LNCaP clone FGC (cell line): ENCODE measurements around the gene FRYL.

Experiments
- DNase-seq: peaks from one replicate; pipeline ENCODE4 v3.0.0-alpha.2; 2011; ENCODE audit warnings: low read depth
- H3K4me3 ChIP-seq: 2 replicates; pipeline ENCODE4 v1.5.1; 2011; ENCODE audit warnings: mild to moderate bottlenecking, low read depth, low read length, control low read depth
- TF ChIP-seq, protein P1 (sequence below): IDR thresholded peaks from 2 replicates; pipeline ENCODE4 v1.5.1; 2012; ENCODE audit warnings: mild to moderate bottlenecking; ENCODE audit not compliant: control insufficient read depth, insufficient read depth; ENCODE audit errors: extremely low read depth

Gene FRYL

DNA sequence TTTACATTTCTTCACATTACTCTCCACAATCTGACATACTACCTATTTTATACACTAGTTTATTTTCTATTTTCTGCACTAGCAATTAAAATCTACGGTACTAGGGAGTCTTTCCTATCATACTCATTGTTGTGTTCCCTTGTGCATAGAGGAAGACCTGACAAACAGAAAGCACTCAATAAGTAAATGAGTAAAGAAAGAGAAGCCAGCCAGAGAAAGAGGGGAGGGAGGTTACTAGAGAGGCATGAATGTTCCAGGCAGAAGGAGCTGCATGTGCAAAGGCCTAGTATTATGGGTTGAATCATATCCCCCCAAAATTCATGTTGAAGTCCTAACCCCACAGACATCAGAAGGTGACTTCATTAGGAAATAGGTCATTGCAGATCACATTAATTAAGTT is 176.0 kb downstream of the FRYL start:
- TF ChIP-seq, protein P1, sequence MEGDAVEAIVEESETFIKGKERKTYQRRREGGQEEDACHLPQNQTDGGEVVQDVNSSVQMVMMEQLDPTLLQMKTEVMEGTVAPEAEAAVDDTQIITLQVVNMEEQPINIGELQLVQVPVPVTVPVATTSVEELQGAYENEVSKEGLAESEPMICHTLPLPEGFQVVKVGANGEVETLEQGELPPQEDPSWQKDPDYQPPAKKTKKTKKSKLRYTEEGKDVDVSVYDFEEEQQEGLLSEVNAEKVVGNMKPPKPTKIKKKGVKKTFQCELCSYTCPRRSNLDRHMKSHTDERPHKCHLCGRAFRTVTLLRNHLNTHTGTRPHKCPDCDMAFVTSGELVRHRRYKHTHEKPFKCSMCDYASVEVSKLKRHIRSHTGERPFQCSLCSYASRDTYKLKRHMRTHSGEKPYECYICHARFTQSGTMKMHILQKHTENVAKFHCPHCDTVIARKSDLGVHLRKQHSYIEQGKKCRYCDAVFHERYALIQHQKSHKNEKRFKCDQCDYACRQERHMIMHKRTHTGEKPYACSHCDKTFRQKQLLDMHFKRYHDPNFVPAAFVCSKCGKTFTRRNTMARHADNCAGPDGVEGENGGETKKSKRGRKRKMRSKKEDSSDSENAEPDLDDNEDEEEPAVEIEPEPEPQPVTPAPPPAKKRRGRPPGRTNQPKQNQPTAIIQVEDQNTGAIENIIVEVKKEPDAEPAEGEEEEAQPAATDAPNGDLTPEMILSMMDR: no peak
- H3K4me3 ChIP-seq: no peak overlapping the region
- DNase-seq: no peak

DNA sequence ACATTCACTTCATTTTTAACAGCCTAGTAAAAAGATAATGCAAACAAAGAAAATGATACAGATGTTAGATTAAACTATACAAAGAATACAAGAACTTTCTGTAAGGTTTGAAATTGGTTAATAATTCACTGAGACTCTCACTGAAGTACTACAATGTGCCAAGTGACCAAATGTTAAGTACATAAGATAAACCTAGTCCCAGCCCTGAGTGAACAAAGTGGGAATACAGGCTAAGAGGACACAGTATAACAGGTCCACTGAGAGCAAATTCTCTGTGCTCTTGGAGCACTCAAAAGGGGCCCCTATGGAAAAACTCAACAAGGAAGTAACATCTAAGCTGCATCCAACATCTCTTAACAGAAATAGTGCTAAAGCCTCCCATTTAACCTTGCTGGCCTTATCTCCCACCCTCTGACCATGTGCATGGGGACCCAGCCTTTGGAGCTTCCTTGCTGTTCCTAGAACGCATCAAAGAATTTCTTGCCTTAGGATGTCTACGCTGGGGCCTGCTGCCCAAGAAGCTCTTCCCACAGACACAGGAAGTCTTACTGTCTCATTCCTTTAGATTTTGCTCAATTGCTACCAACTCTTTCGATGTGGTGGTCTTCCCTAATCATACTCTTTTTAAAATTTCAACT is 176.6 kb downstream of the FRYL start:
- peak; percentile 92 for DNase-seq
- TF ChIP-seq, protein P1: no peak
- H3K4me3 ChIP-seq: peak overlapping the region; percentile 11; the same call in 1 of the 2 replicates

DNA sequence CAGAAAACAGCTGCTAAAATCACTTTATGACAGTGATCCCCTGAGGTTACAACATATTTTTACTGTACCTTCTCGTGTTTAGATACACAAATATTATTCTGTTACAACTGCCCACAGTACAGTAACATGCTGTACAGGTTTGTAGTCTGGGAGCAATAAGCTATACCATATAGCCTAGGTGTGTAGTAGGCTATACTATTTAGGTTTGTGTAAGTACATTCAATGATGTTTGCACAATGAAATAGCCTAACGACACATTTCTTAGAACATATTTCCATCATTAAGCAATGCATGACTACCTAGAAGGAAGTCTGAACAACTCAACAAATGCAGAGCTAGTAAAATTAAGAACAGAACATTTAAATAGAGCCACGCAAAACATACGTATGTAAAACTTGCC is 177.3 kb downstream of the FRYL start:
- peak; percentile 36 for DNase-seq
- peak overlapping the region; percentile 34 for H3K4me3 ChIP-seq
- TF ChIP-seq, protein P1: no peak

DNA sequence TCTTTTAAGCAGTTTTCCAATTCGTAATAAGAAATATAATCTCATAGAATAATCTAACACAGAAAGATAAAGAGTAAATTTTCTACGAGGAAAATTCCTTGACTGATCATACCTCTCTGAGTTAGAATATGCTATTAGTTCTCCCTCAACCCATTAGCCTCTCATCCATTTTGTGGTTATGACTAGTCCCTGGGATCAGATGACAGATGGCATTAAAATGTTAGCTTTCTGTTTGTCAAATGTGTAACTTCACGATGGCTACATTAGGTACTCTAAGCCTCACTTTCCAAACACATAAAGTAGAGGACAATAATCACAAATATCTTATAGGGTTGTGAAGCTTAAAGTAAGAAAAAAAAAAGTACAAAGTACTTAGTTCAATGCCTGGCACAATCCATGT is 177.9 kb downstream of the FRYL start:
- H3K4me3 ChIP-seq: peak overlapping the region; percentile 34
- TF ChIP-seq, protein P1: no peak
- no peak for DNase-seq

DNA sequence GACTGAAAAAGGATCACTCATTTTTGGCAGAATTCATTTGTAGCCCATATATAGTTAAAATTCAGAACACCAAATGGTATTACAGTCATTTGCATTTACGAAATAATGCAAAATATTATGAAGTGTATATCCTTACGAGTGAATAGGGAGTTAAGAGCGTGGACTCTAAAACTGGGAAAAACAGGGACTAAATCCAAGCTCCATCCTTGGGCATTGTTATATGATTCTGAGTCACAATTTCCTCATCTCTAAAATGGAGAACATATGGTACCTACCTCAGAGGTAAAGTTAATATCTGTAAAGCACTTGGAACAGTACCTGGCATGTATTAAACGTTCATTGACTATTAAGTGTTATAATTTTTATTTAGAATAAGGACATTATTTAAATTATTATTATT is 183.7 kb downstream of the FRYL start:
- no peak overlapping the region for H3K4me3 ChIP-seq
- TF ChIP-seq, protein P1: no peak
- no peak for DNase-seq

DNA sequence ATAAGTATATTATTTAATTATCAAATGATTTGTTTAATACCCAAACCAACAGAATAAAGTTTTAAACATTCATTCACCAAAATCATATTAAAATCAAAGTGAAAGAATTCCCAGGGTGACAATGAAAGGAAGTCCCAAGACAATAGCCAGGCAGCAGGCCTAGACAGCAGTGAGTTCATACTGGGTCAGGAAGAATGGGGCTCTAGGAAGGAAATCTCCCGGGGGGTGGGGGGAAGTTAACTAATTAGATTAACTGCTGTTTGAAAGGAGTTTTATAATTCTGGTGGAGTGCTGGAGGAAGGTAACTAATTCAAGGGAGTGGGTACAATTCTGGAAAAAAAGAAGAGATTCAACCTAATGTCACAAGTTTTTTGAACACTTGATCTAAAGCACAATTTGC is 185.9 kb downstream of the FRYL start:
- TF ChIP-seq, protein P1: no peak
- no peak for DNase-seq
- H3K4me3 ChIP-seq: no peak overlapping the region

DNA sequence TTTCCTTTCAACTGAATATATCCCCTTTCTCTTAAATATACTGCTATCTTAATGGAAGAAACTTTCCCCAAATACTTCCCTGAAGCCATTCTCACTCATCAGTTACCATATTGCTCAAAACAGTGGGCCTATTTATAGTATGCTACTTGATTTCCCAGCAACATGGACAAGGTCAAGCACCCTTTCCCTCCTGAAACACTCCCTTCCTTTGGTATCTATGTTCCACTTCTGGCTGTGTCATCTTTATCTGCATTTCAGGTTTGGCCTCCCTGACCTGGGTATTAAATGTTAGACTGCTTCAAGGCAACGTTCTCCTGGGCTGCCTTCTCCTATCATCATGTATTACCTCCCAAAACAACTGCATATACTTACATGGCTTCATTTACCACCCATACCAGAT is 188.7 kb downstream of the FRYL start:
- DNase-seq: no peak
- H3K4me3 ChIP-seq: no peak overlapping the region
- TF ChIP-seq, protein P1: no peak
